ENCODE results near the gene ITGAD. TPM values are rescaled to one million over a fixed set of nuclear protein-coding genes. Genes with fewer than 3 reads are reported as not detected.

The ITGAD gene
- total RNA-seq, 1 experiment from 2014 or later: 0.06 TPM

GRCh38 chr16:31474773-31475738 lies 81.9 kb downstream of the ITGAD start:
- no peak for DNase-seq (ENCODE audit: low read depth)

GRCh38 chr16:31475946-31476302 lies 82.8 kb downstream of the ITGAD start:
- DNase-seq (ENCODE audit: low read depth): no peak

Other genes starting within 250 kb of the ITGAD start
- 0.17 and 0.18 TPM in 2 replicates for gene PRSS36, start 243.3 kb upstream of the ITGAD start, total RNA-seq (2014; rRNA removed; shearing (Covaris generic))
- 28.8 and 32.1 TPM in 2 replicates for gene FUS, start 213.2 kb upstream of the ITGAD start, total RNA-seq (2014; rRNA removed; shearing (Covaris generic))
- 14.7 and 23.3 TPM in 2 replicates for gene PYCARD, start 190.6 kb upstream of the ITGAD start, total RNA-seq (2014; rRNA removed; shearing (Covaris generic))
- gene TRIM72, start 179.2 kb upstream of the ITGAD start, total RNA-seq (2014; rRNA removed; shearing (Covaris generic)): not detected in 2 replicates
- gene PYDC1, start 176.2 kb upstream of the ITGAD start, total RNA-seq (2014; rRNA removed; shearing (Covaris generic)): not detected in 2 replicates
- not detected in 2 replicates for gene ITGAM, start 133.4 kb upstream of the ITGAD start, total RNA-seq (2014; rRNA removed; shearing (Covaris generic))
- gene ITGAX, start 38.2 kb upstream of the ITGAD start, total RNA-seq (2014; rRNA removed; shearing (Covaris generic)): 0.42 and 1.5 TPM in 2 replicates
- not detected in 2 replicates for gene COX6A2, start 35.0 kb downstream of the ITGAD start, total RNA-seq (2014; rRNA removed; shearing (Covaris generic))
- gene ZNF843, start 49.5 kb downstream of the ITGAD start, total RNA-seq (2014; rRNA removed; shearing (Covaris generic)): 0.15 TPM in 1 of 2 replicates, not detected in the other
- 13.7 and 16.1 TPM in 2 replicates for gene ARMC5, start 66.2 kb downstream of the ITGAD start, total RNA-seq (2014; rRNA removed; shearing (Covaris generic))
- gene TGFB1I1, start 78.8 kb downstream of the ITGAD start, total RNA-seq (2014; rRNA removed; shearing (Covaris generic)): 20.7 and 22.9 TPM in 2 replicates
- not detected in 2 replicates for gene SLC5A2, start 89.8 kb downstream of the ITGAD start, total RNA-seq (2014; rRNA removed; shearing (Covaris generic))
- gene RUSF1, start 115.1 kb downstream of the ITGAD start, total RNA-seq (2014; rRNA removed; shearing (Covaris generic)): 33.3 and 35.3 TPM in 2 replicates
- gene AHSP, start 134.6 kb downstream of the ITGAD start, total RNA-seq (2014; rRNA removed; shearing (Covaris generic)): not detected in 2 replicates

Measured in Daoy (cell line).